ENCODE data around the gene ZC3H14. TPM values are rescaled to one million over a fixed set of nuclear protein-coding genes. Genes with fewer than 3 reads are reported as not detected.

ZC3H14 gene
- total RNA-seq, 1 donor from 2014 or later: 60.3 TPM

GRCh38 chr14:88598097-88598675, 35.3 kb downstream of the ZC3H14 start:
- no peak for DNase-seq (ENCODE audit: low spot score)
- intact Hi-C loops (cut with micrococcal nuclease): loop anchor here (5.0 kb wide), 1 partner anchor 36 kb away; the partner anchor contains the start of gene ZC3H14
- Mint-ChIP-seq H3K4me1 (ENCODE audit: low read depth) (peaks cover 35% of the 10 kb centered on the region), H3K4me3 (ENCODE audit: low read depth) (no peak overlapping the region), H3K9me3 (no peaks in the 10 kb centered on the region), H3K36me3 (ENCODE audit: low read depth) (peaks cover 76% of the 10 kb centered on the region), H3K27ac (peak overlapping the region; percentile 40), H3K27me3 (ENCODE audit: low read depth) (no peaks in the 10 kb centered on the region)

- intact Hi-C loops (cut with micrococcal nuclease): loop anchor here (5.0 kb wide), 1 partner anchor 37 kb away; the partner anchor contains the start of gene ZC3H14
- peak overlapping the region; percentile 53 for H3K4me3 Mint-ChIP-seq (ENCODE audit: low read depth)
- no peaks in the 10 kb centered on the region for H3K9me3 Mint-ChIP-seq
- DNase-seq (ENCODE audit: low spot score): no peak
- peaks cover 44% of the 10 kb centered on the region for H3K4me1 Mint-ChIP-seq (ENCODE audit: low read depth)
- H3K27ac Mint-ChIP-seq: peak overlapping the region; percentile 80
- H3K27me3 Mint-ChIP-seq (ENCODE audit: low read depth): no peaks in the 10 kb centered on the region
- peaks cover 77% of the 10 kb centered on the region for H3K36me3 Mint-ChIP-seq (ENCODE audit: low read depth)
Measured at GRCh38 chr14:88599326-88599725, 36.5 kb downstream of the ZC3H14 start.

- intact Hi-C loops (cut with micrococcal nuclease): loop anchor here (5.0 kb wide), 2 partner anchors 38 to 108 kb away; partner anchors contain the start of gene ZC3H14
- Mint-ChIP-seq H3K27me3 (ENCODE audit: low read depth) (no peaks in the 10 kb centered on the region), H3K27ac (peak overlapping the region; percentile 80), H3K9me3 (no peaks in the 10 kb centered on the region), H3K36me3 (ENCODE audit: low read depth) (peaks cover 77% of the 10 kb centered on the region), H3K4me1 (ENCODE audit: low read depth) (peaks cover 44% of the 10 kb centered on the region), H3K4me3 (ENCODE audit: low read depth) (peak overlapping the region; percentile 56)
- no peak for DNase-seq (ENCODE audit: low spot score)
Measured at GRCh38 chr14:88599761-88600439, 37.1 kb downstream of the ZC3H14 start.

GRCh38 chr14:88604212-88604611, 41.4 kb downstream of the ZC3H14 start:
- Mint-ChIP-seq H3K4me1 (ENCODE audit: low read depth) (peaks cover 27% of the 10 kb centered on the region), H3K9me3 (no peaks in the 10 kb centered on the region), H3K36me3 (ENCODE audit: low read depth) (peaks cover 79% of the 10 kb centered on the region), H3K4me3 (ENCODE audit: low read depth) (no peak overlapping the region), H3K27ac (peak overlapping the region; percentile 20), H3K27me3 (ENCODE audit: low read depth) (no peaks in the 10 kb centered on the region)
- DNase-seq (ENCODE audit: low spot score): no peak
- intact Hi-C loops (cut with micrococcal nuclease): loop anchor here (5.0 kb wide), 1 partner anchor 112 kb away; no protein-coding TSS in a partner anchor

- no peak overlapping the region for H3K4me3 Mint-ChIP-seq (ENCODE audit: low read depth)
- intact Hi-C loops (cut with micrococcal nuclease): no loop called here
- peaks cover 83% of the 10 kb centered on the region for H3K36me3 Mint-ChIP-seq (ENCODE audit: low read depth)
- peaks cover 16% of the 10 kb centered on the region for H3K4me1 Mint-ChIP-seq (ENCODE audit: low read depth)
- no peaks in the 10 kb centered on the region for H3K9me3 Mint-ChIP-seq
- H3K27ac Mint-ChIP-seq: no peak overlapping the region
- no peaks in the 10 kb centered on the region for H3K27me3 Mint-ChIP-seq (ENCODE audit: low read depth)
- DNase-seq (ENCODE audit: low spot score): no peak
Measured at GRCh38 chr14:88605594-88605993, 42.8 kb downstream of the ZC3H14 start.

- Mint-ChIP-seq H3K9me3 (no peaks in the 10 kb centered on the region), H3K27me3 (ENCODE audit: low read depth) (no peaks in the 10 kb centered on the region), H3K36me3 (ENCODE audit: low read depth) (peaks cover 80% of the 10 kb centered on the region)
Measured at GRCh38 chr14:88607829-88608228, 45.0 kb downstream of the ZC3H14 start.

GRCh38 chr14:88611878-88612277, 49.0 kb downstream of the ZC3H14 start:
- H3K27me3 Mint-ChIP-seq (ENCODE audit: low read depth): no peaks in the 10 kb centered on the region
- H3K36me3 Mint-ChIP-seq (ENCODE audit: low read depth): peaks cover 65% of the 10 kb centered on the region
- intact Hi-C loops (cut with micrococcal nuclease): no loop called here
- no peak for DNase-seq (ENCODE audit: low spot score)
- H3K9me3 Mint-ChIP-seq: no peaks in the 10 kb centered on the region
- no peak overlapping the region for H3K27ac Mint-ChIP-seq
- H3K4me3 Mint-ChIP-seq (ENCODE audit: low read depth): no peak overlapping the region
- H3K4me1 Mint-ChIP-seq (ENCODE audit: low read depth): peaks cover 8% of the 10 kb centered on the region

More at GRCh38 chr14:88607829-88608228, 45.0 kb downstream of the ZC3H14 start:
- no peak overlapping the region for H3K27ac Mint-ChIP-seq
- peaks cover 15% of the 10 kb centered on the region for H3K4me1 Mint-ChIP-seq (ENCODE audit: low read depth)
- intact Hi-C loops (cut with micrococcal nuclease): no loop called here
- no peak for DNase-seq (ENCODE audit: low spot score)
- H3K4me3 Mint-ChIP-seq (ENCODE audit: low read depth): no peak overlapping the region

GRCh38 chr14:88612981-88613380, 50.1 kb downstream of the ZC3H14 start:
- H3K4me3 Mint-ChIP-seq (ENCODE audit: low read depth): no peak overlapping the region
- intact Hi-C loops (cut with micrococcal nuclease): no loop called here
- H3K4me1 Mint-ChIP-seq (ENCODE audit: low read depth): peaks cover 8% of the 10 kb centered on the region
- H3K27ac Mint-ChIP-seq: no peak overlapping the region
- H3K36me3 Mint-ChIP-seq (ENCODE audit: low read depth): peaks cover 54% of the 10 kb centered on the region
- H3K27me3 Mint-ChIP-seq (ENCODE audit: low read depth): no peaks in the 10 kb centered on the region
- H3K9me3 Mint-ChIP-seq: no peaks in the 10 kb centered on the region
- no peak for DNase-seq (ENCODE audit: low spot score)

GRCh38 chr14:88613552-88614010, 50.7 kb downstream of the ZC3H14 start:
- Mint-ChIP-seq H3K4me3 (ENCODE audit: low read depth) (no peak overlapping the region), H3K9me3 (no peaks in the 10 kb centered on the region), H3K27me3 (ENCODE audit: low read depth) (no peaks in the 10 kb centered on the region), H3K4me1 (ENCODE audit: low read depth) (peaks cover 8% of the 10 kb centered on the region), H3K27ac (no peak overlapping the region), H3K36me3 (ENCODE audit: low read depth) (peaks cover 48% of the 10 kb centered on the region)
- no peak for DNase-seq (ENCODE audit: low spot score)
- intact Hi-C loops (cut with micrococcal nuclease): no loop called here

- H3K36me3 Mint-ChIP-seq (ENCODE audit: low read depth): peaks cover 41% of the 10 kb centered on the region
- peaks cover 8% of the 10 kb centered on the region for H3K4me1 Mint-ChIP-seq (ENCODE audit: low read depth)
- intact Hi-C loops (cut with micrococcal nuclease): no loop called here
- H3K9me3 Mint-ChIP-seq: no peaks in the 10 kb centered on the region
- no peak for DNase-seq (ENCODE audit: low spot score)
- no peak overlapping the region for H3K27ac Mint-ChIP-seq
- H3K27me3 Mint-ChIP-seq (ENCODE audit: low read depth): no peaks in the 10 kb centered on the region
- no peak overlapping the region for H3K4me3 Mint-ChIP-seq (ENCODE audit: low read depth)
Measured at GRCh38 chr14:88614218-88614907, 51.5 kb downstream of the ZC3H14 start.

- no peak for DNase-seq (ENCODE audit: low spot score)
- Mint-ChIP-seq H3K9me3 (no peaks in the 10 kb centered on the region), H3K36me3 (ENCODE audit: low read depth) (peaks cover 20% of the 10 kb centered on the region), H3K27me3 (ENCODE audit: low read depth) (no peaks in the 10 kb centered on the region), H3K4me3 (ENCODE audit: low read depth) (no peak overlapping the region), H3K4me1 (ENCODE audit: low read depth) (peaks cover 7% of the 10 kb centered on the region), H3K27ac (no peak overlapping the region)
- intact Hi-C loops (cut with micrococcal nuclease): no loop called here
Measured at GRCh38 chr14:88616697-88617096, 53.9 kb downstream of the ZC3H14 start.

- peaks cover 5% of the 10 kb centered on the region for H3K4me1 Mint-ChIP-seq (ENCODE audit: low read depth)
- H3K4me3 Mint-ChIP-seq (ENCODE audit: low read depth): no peak overlapping the region
- no peak for DNase-seq (ENCODE audit: low spot score)
- no peak overlapping the region for H3K27ac Mint-ChIP-seq
- H3K9me3 Mint-ChIP-seq: no peaks in the 10 kb centered on the region
- intact Hi-C loops (cut with micrococcal nuclease): no loop called here
- H3K27me3 Mint-ChIP-seq (ENCODE audit: low read depth): no peaks in the 10 kb centered on the region
- peaks cover 14% of the 10 kb centered on the region for H3K36me3 Mint-ChIP-seq (ENCODE audit: low read depth)
Measured at GRCh38 chr14:88617479-88617878, 54.6 kb downstream of the ZC3H14 start.

- Mint-ChIP-seq H3K9me3 (no peaks in the 10 kb centered on the region), H3K36me3 (ENCODE audit: low read depth) (peaks cover 8% of the 10 kb centered on the region), H3K4me1 (ENCODE audit: low read depth) (peaks cover 2% of the 10 kb centered on the region), H3K27me3 (ENCODE audit: low read depth) (no peaks in the 10 kb centered on the region), H3K27ac (no peak overlapping the region), H3K4me3 (ENCODE audit: low read depth) (no peak overlapping the region)
- DNase-seq (ENCODE audit: low spot score): no peak
- intact Hi-C loops (cut with micrococcal nuclease): no loop called here
Measured at GRCh38 chr14:88618476-88618875, 55.6 kb downstream of the ZC3H14 start.

All from activated T-helper 2 cell treated with anti-CD3 and anti-CD28 coated beads, Interferon-gamma antibody, Interleukin-2, Interleukin-4, amounts not matched to agents 10 μg/mL and 5 μg/mL and 100 μg/mL, durations not matched to agents 14 hours and 24 hours and 36 hours (primary cell).